ENCODE results near the gene RHBG.

DNA sequence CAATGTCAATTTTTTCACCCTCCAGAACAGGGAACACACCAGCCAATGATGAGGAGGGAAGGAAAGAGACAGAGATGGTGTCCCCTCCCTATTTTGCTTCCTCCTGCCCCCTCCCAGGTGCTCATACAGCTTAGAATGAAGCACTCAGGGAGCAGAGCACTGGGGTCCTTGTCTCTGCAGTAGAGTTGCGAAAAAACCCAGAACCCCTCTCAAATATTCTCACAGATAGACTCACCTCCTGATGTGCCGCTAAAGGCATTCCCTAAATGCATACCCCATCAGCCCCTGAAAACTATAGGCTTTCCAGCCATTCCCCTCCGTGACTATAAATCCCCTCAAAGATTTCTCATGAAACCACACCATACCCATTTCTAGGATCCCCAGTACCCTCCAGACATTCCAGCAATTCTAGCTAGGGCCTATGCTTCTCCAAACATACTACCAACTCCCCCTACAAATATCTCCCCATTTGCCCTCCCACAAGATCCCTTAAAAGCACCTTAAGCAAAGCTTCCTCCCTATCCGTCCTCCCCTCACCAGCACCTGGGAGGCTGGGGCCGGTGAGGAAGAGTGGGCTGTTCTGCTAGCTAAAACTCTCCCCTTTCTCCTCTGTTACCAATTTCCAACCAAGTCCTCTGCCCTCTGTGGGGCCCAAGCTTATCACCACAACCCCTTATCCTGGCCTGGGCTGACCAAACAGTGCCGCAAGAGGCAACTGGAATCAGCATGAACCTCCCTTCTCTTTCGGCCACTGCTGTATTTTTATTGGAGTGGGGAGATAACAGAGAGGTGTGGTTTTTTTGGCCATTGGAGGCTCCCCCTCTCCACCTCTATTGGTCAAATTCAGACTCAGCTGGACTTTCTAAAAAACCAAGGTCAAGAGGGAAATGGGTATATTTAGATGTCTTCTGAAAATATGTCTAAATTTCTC lies 54.7 kb downstream of the RHBG start:
- TF ChIP-seq CTCF (IDR thresholded peaks at IDR 0.05) (no peak), POLR2A (IDR thresholded peaks at IDR 0.05) (no peak)
